AG09309 (cell line): ENCODE data around the gene MCF2L2.

Experiments
- DNase-seq: peaks from one replicate; pipeline ENCODE4 v3.0.0-alpha.2; 2010; ENCODE audit warnings: low read depth
- H3K4me3 ChIP-seq: 2 replicates; pipeline ENCODE4 v1.5.1; 2011; ENCODE audit warnings: mild to moderate bottlenecking, low read depth, low read length, moderate library complexity; ENCODE audit not compliant: control insufficient read depth
- TF ChIP-seq, protein P1 (sequence below): IDR thresholded peaks from 2 replicates; pipeline ENCODE4 v1.5.1; 2011; ENCODE audit warnings: mild to moderate bottlenecking, low read depth, low read length, inconsistent platforms; ENCODE audit not compliant: insufficient read depth, control insufficient read depth; ENCODE audit errors: missing control alignments

Gene MCF2L2

DNA sequence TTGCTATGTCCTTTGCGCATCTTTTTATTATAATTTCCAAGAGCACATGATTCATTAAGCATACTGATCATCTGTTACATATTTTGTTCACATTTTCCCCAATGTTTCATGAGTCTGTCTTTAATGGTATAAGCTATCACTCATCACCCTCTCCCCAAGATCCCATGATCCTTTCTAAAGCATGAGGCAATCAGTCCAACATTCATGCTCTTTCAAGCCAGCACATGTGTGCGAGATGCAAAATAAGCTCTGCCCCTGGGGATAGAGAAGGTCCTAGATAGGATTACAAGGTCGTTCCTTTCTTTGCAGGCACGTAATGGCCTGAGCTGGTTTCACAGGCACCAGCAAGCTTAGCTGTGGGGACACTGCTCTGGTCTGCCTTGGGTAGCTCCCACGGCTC is 207.6 kb downstream of the MCF2L2 start:
- H3K4me3 ChIP-seq: no peak overlapping the region
- no peak for DNase-seq
- TF ChIP-seq, protein P1, sequence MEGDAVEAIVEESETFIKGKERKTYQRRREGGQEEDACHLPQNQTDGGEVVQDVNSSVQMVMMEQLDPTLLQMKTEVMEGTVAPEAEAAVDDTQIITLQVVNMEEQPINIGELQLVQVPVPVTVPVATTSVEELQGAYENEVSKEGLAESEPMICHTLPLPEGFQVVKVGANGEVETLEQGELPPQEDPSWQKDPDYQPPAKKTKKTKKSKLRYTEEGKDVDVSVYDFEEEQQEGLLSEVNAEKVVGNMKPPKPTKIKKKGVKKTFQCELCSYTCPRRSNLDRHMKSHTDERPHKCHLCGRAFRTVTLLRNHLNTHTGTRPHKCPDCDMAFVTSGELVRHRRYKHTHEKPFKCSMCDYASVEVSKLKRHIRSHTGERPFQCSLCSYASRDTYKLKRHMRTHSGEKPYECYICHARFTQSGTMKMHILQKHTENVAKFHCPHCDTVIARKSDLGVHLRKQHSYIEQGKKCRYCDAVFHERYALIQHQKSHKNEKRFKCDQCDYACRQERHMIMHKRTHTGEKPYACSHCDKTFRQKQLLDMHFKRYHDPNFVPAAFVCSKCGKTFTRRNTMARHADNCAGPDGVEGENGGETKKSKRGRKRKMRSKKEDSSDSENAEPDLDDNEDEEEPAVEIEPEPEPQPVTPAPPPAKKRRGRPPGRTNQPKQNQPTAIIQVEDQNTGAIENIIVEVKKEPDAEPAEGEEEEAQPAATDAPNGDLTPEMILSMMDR: no peak

DNA sequence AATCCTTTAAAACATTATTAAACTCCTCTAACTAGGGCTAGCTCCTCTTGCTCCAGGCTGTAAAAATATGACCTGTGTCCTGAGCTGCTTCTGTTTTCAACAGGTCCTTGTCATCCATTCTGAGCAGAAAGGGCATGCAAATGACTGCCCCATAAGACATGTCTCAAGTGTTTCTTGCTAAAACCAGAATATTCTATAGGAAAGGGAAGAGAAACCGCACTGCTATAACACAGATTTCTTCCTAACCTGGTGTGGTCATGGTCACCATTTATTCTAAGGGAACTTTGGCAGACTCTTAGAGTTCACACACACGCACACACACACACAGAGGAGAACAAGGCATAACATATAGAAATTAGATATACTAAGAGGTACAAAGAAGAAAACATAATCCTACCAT is 209.6 kb downstream of the MCF2L2 start:
- no peak for DNase-seq
- no peak overlapping the region for H3K4me3 ChIP-seq
- TF ChIP-seq, protein P1: no peak

DNA sequence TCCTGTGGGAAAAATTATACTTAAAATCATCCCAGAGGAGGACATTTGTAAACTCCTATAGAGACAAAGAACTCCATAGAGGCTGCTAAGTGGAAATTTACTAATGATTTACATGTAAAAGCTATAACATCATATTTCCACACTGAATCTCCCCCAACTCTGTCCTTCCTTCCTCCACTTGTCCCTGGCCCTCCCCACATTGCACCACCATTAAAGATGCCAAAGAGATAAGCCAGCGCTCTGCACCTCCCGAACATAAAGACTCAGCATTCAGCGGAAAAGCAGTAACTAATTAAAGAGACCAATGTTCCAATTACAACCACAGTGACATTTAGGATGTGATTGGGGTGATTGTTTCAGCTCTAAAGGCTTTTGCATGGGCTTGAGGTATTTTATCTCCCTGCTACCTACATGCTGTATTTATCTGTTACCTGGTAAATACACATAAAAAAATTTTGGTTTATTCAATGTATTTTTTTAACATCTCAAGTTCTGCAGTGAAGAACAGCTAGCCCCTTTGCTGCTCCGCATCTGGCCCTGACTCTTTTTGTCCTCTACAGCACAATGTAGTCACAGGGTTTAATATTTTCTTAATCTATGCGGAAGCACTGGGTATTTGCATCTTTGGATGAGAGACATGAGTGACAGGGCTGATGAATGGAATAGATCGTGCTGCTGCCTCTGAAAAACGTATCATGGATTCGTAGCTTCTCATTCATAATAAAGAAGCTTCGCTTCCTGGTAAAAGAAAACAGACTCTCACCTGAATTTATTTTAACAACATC is 210.7 kb downstream of the MCF2L2 start:
- TF ChIP-seq, protein P1: no peak
- no peak for DNase-seq
- H3K4me3 ChIP-seq: no peak overlapping the region

DNA sequence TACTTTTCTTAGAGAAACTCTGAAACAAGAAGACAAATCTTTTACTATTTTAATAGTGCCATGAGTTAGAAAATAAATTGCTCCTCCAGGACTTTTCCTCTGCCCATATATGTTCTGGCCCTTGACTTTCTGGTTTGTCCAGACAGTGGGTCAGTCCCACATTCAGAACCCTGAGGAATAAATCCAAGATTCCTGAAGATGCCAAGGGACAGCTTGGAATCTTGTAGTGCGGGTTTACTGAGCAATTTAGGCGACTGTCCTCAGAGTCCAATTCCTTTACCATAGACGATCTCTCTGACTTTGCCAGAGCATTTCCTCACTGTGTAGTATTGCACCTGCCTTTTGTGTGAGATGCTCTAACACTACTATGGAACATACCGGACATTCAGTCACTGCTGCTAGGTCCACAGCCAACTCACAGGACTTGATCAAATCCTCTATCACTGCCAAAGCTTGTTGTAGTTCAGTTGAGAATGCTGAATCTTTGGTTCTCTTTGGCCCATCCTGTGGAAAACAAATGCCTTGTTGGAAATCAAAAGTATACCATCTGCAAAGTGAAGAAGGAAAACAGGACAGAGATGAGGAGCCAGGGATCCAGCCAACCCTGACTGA is 212.7 kb downstream of the MCF2L2 start:
- DNase-seq: no peak
- no peak overlapping the region for H3K4me3 ChIP-seq
- TF ChIP-seq, protein P1: no peak

DNA sequence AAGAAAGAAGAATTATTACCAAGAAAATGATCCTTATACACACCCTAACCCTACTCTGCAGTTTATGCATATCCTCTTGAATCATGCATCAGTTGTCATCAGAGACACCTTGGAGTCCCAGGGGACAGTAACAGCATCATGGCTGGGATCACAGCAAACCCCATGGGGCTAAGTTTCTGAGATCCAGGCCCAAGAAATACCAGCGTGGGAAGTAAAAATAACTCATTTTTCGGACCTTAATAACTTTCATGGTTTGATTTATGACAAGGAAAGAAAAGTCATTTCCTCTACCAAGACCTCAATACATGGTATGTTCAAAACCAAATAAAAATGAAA is 214.2 kb downstream of the MCF2L2 start:
- TF ChIP-seq, protein P1: no peak
- no peak overlapping the region for H3K4me3 ChIP-seq
- DNase-seq: no peak

DNA sequence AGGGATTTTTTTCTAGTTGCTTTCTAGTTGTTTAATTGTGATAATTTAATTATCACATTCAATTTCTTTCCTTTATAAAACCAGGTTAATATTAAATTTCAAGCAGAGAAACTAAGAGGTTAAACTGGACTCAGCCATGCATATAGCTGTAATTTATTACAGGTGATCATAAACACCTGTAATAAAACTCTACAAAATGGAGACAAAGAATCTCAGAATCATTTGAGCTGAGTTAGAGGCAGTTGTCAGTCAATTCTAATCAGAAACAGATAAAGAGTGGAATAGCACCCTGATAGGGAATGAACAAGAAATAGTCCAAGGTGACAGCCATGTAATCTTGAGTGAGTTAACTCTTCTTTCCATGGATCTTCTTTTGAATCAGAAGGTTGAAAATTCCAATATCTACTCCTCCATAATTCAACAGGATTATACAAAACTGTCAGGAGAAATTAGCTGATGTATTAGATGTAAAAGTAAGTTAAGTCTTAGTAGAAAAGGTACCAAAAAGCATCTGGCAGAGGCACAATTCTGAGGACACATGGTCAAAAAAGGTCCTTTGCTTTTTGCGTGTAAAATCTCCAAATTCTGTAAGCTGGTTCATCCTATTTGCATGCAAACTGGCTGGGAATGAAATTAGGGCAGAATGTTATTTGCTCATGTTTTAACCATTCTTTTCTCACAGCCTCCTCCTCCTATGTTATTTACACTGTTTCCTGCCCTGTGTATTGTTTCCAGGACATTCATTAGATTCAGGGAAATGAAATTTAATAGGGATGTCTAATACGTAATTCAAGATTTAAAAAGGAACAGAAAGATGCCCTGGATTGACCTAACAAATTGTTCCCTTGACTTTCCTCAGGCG is 214.8 kb downstream of the MCF2L2 start:
- TF ChIP-seq, protein P1: no peak
- no peak overlapping the region for H3K4me3 ChIP-seq
- DNase-seq: no peak
